ENCODE data around the gene SSR1.
"Not testable (repeated sequence)": the region's sequence is repeated elsewhere in the genome, so short reads cannot be mapped to it uniquely, and the experiment has no call there.

GRCh38 chr6:7347551-7347997, 34.6 kb upstream of the SSR1 start:
- TF ChIP-seq TAF1 (IDR thresholded peaks at IDR 0.05; ENCODE audit: control insufficient read depth, extremely low read depth, insufficient read depth, low read length, severe bottlenecking); SIRT6 (IDR thresholded peaks at IDR 0.05; ENCODE audit: low read depth, low read length); USF1 (CRISPR knock-in tag; IDR thresholded peaks at IDR 0.05); JUNB (CRISPR knock-in tag; conservative IDR thresholded peaks at IDR 0.05); TGIF2 (CRISPR knock-in tag; IDR thresholded peaks at IDR 0.05): not testable (repeated sequence)
